Stomach (tissue), 9 donors: ENCODE data around the gene COL9A3. TPM values are rescaled to one million over a fixed set of nuclear protein-coding genes. Genes with fewer than 3 reads are reported as not detected.

Experiments
- DNase-seq, 2 donors: peaks; one replicate each; pipeline versions ENCODE4 v3.0.0 to v3.0.0-alpha.2; 2013 to 2019
- H3K27ac ChIP-seq, 5 donors: fragments of 200-600 bp in 4 of 5; sonication (generic) in 4 of 5; one replicate each; pipeline ENCODE4 v1.5.1; 2013 to 2019; ENCODE audit warnings: mild to moderate bottlenecking in 1 of 5, moderate library complexity in 1 of 5
- H3K27me3 ChIP-seq, 3 donors: fragments of 200-600 bp; sonication (generic); one replicate each; pipeline ENCODE4 v1.5.1; 2017 to 2019; ENCODE audit warnings: mixed run types in 1 of 3
- H3K36me3 ChIP-seq, 4 donors: fragments of 200-600 bp; sonication (generic); 1 replicate in 3 of 4; 2 replicates in 1 of 4; pipeline ENCODE4 v1.5.1; 2016 to 2019
- H3K4me1 ChIP-seq, 4 donors: fragments of 200-600 bp; sonication (generic); one replicate each; pipeline ENCODE4 v1.5.1; 2016 to 2019
- H3K4me3 ChIP-seq, 4 donors: fragments of 200-600 bp; sonication (generic) in 3 of 4; one replicate each; pipeline ENCODE4 v1.5.1; 2016 to 2019; ENCODE audit warnings: mild to moderate bottlenecking in 1 of 4
- H3K9me3 ChIP-seq, 4 donors: fragments of 200-600 bp; sonication (generic); one replicate each; pipeline ENCODE4 v1.5.1; 2016 to 2019
- CTCF ChIP-seq, 7 experiments: fragments of 450-650 bp in 4 of 7; fragments of 200-600 bp in 3 of 7; sonication (generic) in 3 of 7; IDR thresholded peaks; one replicate each; pipeline ENCODE4 v1.5.1; 2016 to 2019; ENCODE audit warnings: antibody characterized with exemption in 7 of 7, control low read depth in 2 of 7, mild to moderate bottlenecking in 1 of 7
- EP300 ChIP-seq: sonication (generic); formaldehyde crosslinking; IDR thresholded peaks from one replicate; pipeline ENCODE4 v1.6.1; 2017; ENCODE audit warnings: antibody characterized with exemption
- POLR2A ChIP-seq, 4 donors: fragments of 450-650 bp; IDR thresholded peaks; one replicate each; pipeline ENCODE4 v1.6.1; 2016; ENCODE audit warnings: antibody characterized with exemption in 4 of 4, control low read depth in 2 of 4, mild to moderate bottlenecking in 1 of 4, moderate library complexity in 1 of 4
- POLR2AphosphoS5 ChIP-seq, 3 donors: sonication (generic); formaldehyde crosslinking; IDR thresholded peaks; one replicate each; pipeline ENCODE4 v1.6.1; 2016; ENCODE audit warnings: antibody characterized with exemption in 3 of 3
- WGBS, 5 donors: extraction: QIAGEN DNeasy Blood & Tissue Kit in 3 of 5; methylation state at CpG; one replicate each; pipeline versions ENCODE4 v1.1.5 to v1.1.7; 2013 to 2018; 5-methylcytosine and 5-hydroxymethylcytosine counted together
- intact Hi-C: fragments of 100-400 bp; cut with DNase I; formaldehyde crosslinking; loops from one replicate; pipeline ENCODE4 v1.15.1; 2023; ENCODE audit warnings: low total_unique reads
- polyA plus RNA-seq, 3 donors: library from polyadenylated mRNA; stranded (reverse); fragments of 200-250 nt; gene quantifications; one replicate each; pipeline ENCODE4 v1.2.3, GENCODE V29; 2013
- total RNA-seq, 5 donors: library from RNA; depleted of rRNA; stranded (reverse); fragments of >200 nt; gene quantifications; one replicate each; pipeline versions ENCODE4 v1.1.0 to v1.2.3, GENCODE V29; 2014 to 2016
- donor health status: healthy with polysubstance abuse.
- donor health status: Bipolar disorder and iron deficiency.
- donor health status: healthy.

COL9A3 gene
- total and polyA plus RNA-seq, 8 donors = 2.3 to 18.2 (median 3.9) TPM; not detected in 3

DNA sequence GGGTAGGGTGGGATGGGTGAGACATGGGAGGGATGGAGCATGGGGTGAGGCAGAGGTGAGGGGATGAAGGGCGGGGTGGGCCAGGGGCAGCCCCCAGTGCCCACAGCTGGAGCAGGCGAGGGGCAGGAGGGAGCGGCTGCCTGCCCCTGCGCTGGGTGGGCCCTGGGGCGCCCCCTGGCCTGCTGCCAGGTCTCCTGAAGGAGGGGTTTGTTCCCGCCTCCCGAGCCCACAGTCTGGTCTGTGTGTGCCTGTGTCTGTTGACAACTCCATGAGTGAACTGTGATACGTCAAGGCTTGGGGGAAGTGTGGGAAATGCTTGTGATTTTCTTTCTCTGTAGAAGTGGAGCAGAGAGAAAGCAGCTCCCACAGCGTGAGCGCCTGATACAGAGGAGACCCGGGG, 31.5 kb upstream of the COL9A3 start:
- WGBS, 5 donors = 44 to 79% (median 52%) methylated on average over 7 to 11 of the region's 11 CpGs
- no peaks in the 10 kb centered on the region for H3K36me3 ChIP-seq
- H3K27ac ChIP-seq = no peak overlapping the region
- TF ChIP-seq POLR2AphosphoS5 (IDR thresholded peaks at IDR 0.05) (no peak), CTCF (IDR thresholded peaks at IDR 0.05) (no peak), EP300 (no peak), POLR2A (IDR thresholded peaks at IDR 0.05) (no peak)
- intact Hi-C loops = loop anchor here (5.0 to 10.0 kb wide), 2 partner anchors 113 to 291 kb away; no protein-coding TSS in a partner anchor
- no peak overlapping the region for H3K4me3 ChIP-seq
- H3K9me3 ChIP-seq = no peaks in the 10 kb centered on the region
- H3K4me1 ChIP-seq = peaks cover 0 to 7% (median 0%) of the 10 kb centered on the region in 4 donors
- H3K27me3 ChIP-seq = peaks cover 0 to 7% (median 0%) of the 10 kb centered on the region in 3 donors
- DNase-seq = peak in 1 of 2 donors; percentile 77

DNA sequence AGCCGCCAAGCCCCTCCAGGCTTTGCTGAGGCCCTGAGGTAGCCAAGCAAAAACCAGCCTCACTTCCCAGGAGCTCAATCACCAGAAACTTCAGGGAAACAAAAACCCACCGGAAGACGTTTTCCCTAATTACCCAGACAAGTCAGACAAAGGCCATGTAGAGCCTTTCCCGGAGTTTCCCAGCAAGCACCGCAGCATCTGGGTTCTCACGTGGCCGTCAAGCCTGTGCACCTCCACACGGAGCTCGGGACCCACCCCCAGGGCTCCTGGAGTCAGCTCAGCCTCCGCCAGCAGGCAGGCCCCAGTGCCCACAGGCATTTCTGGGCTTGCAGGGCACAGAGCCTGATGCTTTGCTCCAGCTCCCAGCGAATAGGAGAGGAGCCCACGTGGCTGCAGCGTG, 30.7 kb upstream of the COL9A3 start:
- intact Hi-C loops = loop anchor here (5.0 to 10.0 kb wide), 2 partner anchors 114 to 291 kb away; no protein-coding TSS in a partner anchor
- Histone ChIP-seq H3K27me3 (peaks cover 0 to 4% (median 0%) of the 10 kb centered on the region in 3 donors), H3K4me3 (no peak overlapping the region), H3K4me1 (peaks cover 0 to 8% (median under 1%) of the 10 kb centered on the region in 4 donors), H3K36me3 (no peaks in the 10 kb centered on the region), H3K27ac (no peak overlapping the region), H3K9me3 (no peaks in the 10 kb centered on the region)
- TF ChIP-seq CTCF (IDR thresholded peaks at IDR 0.05) (no peak), EP300 (no peak), POLR2AphosphoS5 (IDR thresholded peaks at IDR 0.05) (no peak), POLR2A (IDR thresholded peaks at IDR 0.05) (no peak)
- WGBS, 5 donors = 76 to 89% (median 80%) methylated on average over 9 to 13 of the region's 13 CpGs
- peak in 1 of 2 donors; percentile 50 for DNase-seq

DNA sequence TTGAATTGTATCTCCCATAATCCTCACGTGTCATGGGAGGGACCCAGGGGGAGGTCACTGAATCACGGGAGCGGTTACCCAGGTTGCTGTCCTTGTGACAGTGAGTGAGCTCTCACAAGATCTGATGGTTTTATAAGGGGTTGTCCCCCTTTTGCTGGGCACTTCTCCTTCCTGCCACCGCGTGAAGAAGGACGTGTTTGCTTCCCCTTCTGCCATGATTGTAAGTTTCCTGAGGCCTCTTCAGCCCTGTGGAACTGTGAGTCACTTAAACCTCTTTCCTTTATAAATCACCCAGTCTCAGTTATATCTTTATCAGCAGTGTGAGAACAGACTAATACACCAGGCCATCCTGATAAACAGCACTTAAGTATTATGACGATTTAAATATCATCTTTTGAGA, 29.5 kb upstream of the COL9A3 start:
- Histone ChIP-seq H3K9me3 (no peaks in the 10 kb centered on the region), H3K36me3 (no peaks in the 10 kb centered on the region), H3K4me1 (peaks cover 0 to 16% (median 2%) of the 10 kb centered on the region in 4 donors), H3K27ac (no peak overlapping the region), H3K4me3 (no peak overlapping the region), H3K27me3 (peaks cover 0 to 4% (median 0%) of the 10 kb centered on the region in 3 donors)
- intact Hi-C loops = loop anchor here (5.0 to 10.0 kb wide), 2 partner anchors 115 to 293 kb away; no protein-coding TSS in a partner anchor
- DNase-seq = no peak
- WGBS, 5 donors = 69 to 82% (median 75%) methylated on average over 7 of the region's 7 CpGs
- TF ChIP-seq POLR2A (IDR thresholded peaks at IDR 0.05) (no peak), CTCF (IDR thresholded peaks at IDR 0.05) (no peak), EP300 (no peak), POLR2AphosphoS5 (IDR thresholded peaks at IDR 0.05) (no peak)

DNA sequence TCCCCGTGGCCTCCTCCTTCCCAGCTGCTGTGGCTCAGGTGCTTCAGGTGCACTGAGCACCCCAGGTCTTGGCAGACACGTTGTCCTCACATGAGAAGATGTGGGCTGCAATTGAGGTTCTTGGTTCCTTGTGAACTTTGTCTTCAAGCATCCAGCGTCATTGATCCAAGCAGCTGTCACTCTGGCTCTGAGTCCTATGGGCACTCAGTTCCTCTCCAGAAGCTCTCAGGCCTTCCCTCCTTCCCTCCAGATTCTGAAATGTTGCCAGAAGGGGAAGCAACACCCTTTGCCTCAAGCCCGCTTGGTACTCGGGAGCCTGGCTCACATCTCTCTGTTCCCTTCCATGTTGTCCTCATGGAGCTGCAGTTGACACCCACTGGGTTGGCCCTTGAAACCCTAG, 29.0 kb upstream of the COL9A3 start:
- H3K9me3 ChIP-seq = no peaks in the 10 kb centered on the region
- TF ChIP-seq CTCF (IDR thresholded peaks at IDR 0.05) (no peak), EP300 (no peak), POLR2AphosphoS5 (IDR thresholded peaks at IDR 0.05) (no peak), POLR2A (IDR thresholded peaks at IDR 0.05) (no peak)
- WGBS, 5 donors = 67 to 85% (median 73%) methylated on average over 5 of the region's 5 CpGs
- no peak overlapping the region for H3K27ac ChIP-seq
- DNase-seq = no peak
- peaks cover 0 to 4% (median 0%) of the 10 kb centered on the region in 3 donors for H3K27me3 ChIP-seq
- H3K4me3 ChIP-seq = no peak overlapping the region
- intact Hi-C loops = loop anchor here (5.0 to 10.0 kb wide), 2 partner anchors 116 to 293 kb away; no protein-coding TSS in a partner anchor
- no peaks in the 10 kb centered on the region for H3K36me3 ChIP-seq
- peaks cover 0 to 14% (median 2%) of the 10 kb centered on the region in 4 donors for H3K4me1 ChIP-seq
